ENCODE results near the gene POFUT2.

POFUT2 gene

DNA sequence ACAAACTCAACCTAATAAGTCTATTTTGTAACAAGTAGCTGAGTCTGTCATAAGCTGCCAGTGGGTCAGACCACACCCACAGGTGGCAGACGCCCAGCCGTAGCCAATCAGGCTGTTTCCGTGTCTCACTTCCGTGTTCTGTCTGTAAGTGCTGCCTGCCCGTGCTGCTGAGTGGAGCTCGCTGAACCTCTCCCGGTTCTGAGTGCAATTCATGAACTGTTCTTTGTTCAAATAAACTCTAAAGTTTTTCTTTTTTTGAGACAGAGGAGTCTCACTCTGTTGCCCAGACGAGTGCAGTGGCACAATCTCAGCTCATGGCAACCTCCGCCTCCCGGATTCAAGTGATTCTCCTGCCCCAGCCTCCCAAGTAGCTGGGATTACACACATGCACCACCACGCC, 25.1 kb downstream of the POFUT2 start:
- no peaks in the 10 kb centered on the region for H3K27me3 ChIP-seq (ENCODE audit: insufficient read depth, low read length, poor library complexity)
- no peak overlapping the region for H3K4me2 ChIP-seq (ENCODE audit: low read length)
- H3K4me3 ChIP-seq (ENCODE audit: low read length), result no peak overlapping the region
- H3K4ac ChIP-seq (ENCODE audit: low read depth, low read length), result no peak overlapping the region
- H2BK5ac ChIP-seq (ENCODE audit: low read length), result no peak overlapping the region
- H3K36me3 ChIP-seq (ENCODE audit: control insufficient read depth, insufficient read depth, low read length), result peaks cover 9% of the 10 kb centered on the region
- no peaks in the 10 kb centered on the region for H3K79me1 ChIP-seq (ENCODE audit: low read length)
- WGBS (ENCODE audit: extremely low coverage, insufficient coverage, low lambda C conversion rate), result no CpG with 5 or more reads among the region's 11 CpGs
- H2AK5ac ChIP-seq (ENCODE audit: low read length), result no peak overlapping the region
- H4K8ac ChIP-seq (ENCODE audit: low read depth, low read length), result no peak overlapping the region
- H3K9ac ChIP-seq (ENCODE audit: low read length), result no peak overlapping the region
- H2BK120ac ChIP-seq (ENCODE audit: low read depth, low read length), result no peak overlapping the region
- H3K56ac ChIP-seq (ENCODE audit: low read length), result no peak overlapping the region
- H3K23ac ChIP-seq (ENCODE audit: low read length), result no peak overlapping the region
- H3K79me2 ChIP-seq (ENCODE audit: control insufficient read depth, insufficient read depth, low read length), result no peaks in the 10 kb centered on the region
- no peak overlapping the region for H4K5ac ChIP-seq (ENCODE audit: low read length)
- no peak overlapping the region for H2BK15ac ChIP-seq (replicated peaks; ENCODE audit: low read depth)
- DNase-seq, result no peak
- H3K4me1 ChIP-seq (ENCODE audit: control insufficient read depth, low read depth, low read length), result no peaks in the 10 kb centered on the region
- H3K18ac ChIP-seq (ENCODE audit: low read length), result no peak overlapping the region
- H3K27ac ChIP-seq (ENCODE audit: low read depth, low read length), result no peak overlapping the region

DNA sequence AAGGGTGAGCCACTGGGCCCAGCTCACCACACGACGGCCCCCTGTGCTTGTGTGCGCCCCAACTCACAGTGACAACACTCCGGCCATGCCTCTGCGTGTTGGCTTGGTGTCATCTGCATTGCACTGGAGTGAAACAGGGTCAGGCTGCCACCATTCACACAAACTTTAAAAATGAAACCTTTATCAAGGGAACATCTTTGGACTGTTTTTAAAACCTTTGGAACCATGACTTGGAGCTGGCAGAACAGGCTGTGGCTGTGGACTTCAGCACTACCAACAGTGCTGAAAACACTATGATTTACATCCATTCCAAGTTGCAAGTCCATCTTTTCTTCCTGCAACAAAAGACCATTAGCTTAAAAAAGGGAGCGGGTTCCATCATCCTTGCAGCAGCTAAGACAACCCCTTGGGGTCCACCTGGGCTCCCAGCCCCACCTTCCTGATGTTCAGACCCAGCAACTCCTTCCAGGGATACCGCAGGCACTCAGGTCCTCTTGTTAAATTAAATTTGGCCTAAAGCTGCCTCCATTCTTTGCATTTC, 25.6 kb downstream of the POFUT2 start:
- no peak overlapping the region for H3K27ac ChIP-seq (ENCODE audit: low read depth, low read length)
- H4K5ac ChIP-seq (ENCODE audit: low read length), result no peak overlapping the region
- H2BK120ac ChIP-seq (ENCODE audit: low read depth, low read length), result no peak overlapping the region
- no peaks in the 10 kb centered on the region for H3K79me1 ChIP-seq (ENCODE audit: low read length)
- no peak overlapping the region for H3K56ac ChIP-seq (ENCODE audit: low read length)
- no peak overlapping the region for H2AK5ac ChIP-seq (ENCODE audit: low read length)
- H2BK5ac ChIP-seq (ENCODE audit: low read length), result no peak overlapping the region
- WGBS (ENCODE audit: extremely low coverage, insufficient coverage, low lambda C conversion rate), result no CpG with 5 or more reads among the region's 7 CpGs
- H4K8ac ChIP-seq (ENCODE audit: low read depth, low read length), result no peak overlapping the region
- no peak overlapping the region for H3K4me3 ChIP-seq (ENCODE audit: low read length)
- H3K36me3 ChIP-seq (ENCODE audit: control insufficient read depth, insufficient read depth, low read length), result peaks cover 9% of the 10 kb centered on the region
- no peaks in the 10 kb centered on the region for H3K27me3 ChIP-seq (ENCODE audit: insufficient read depth, low read length, poor library complexity)
- H3K18ac ChIP-seq (ENCODE audit: low read length), result no peak overlapping the region
- no peak overlapping the region for H3K9ac ChIP-seq (ENCODE audit: low read length)
- no peaks in the 10 kb centered on the region for H3K79me2 ChIP-seq (ENCODE audit: control insufficient read depth, insufficient read depth, low read length)
- no peak overlapping the region for H2BK15ac ChIP-seq (replicated peaks; ENCODE audit: low read depth)
- H3K4me1 ChIP-seq (ENCODE audit: control insufficient read depth, low read depth, low read length), result no peaks in the 10 kb centered on the region
- H3K4ac ChIP-seq (ENCODE audit: low read depth, low read length), result no peak overlapping the region
- H3K4me2 ChIP-seq (ENCODE audit: low read length), result no peak overlapping the region
- DNase-seq, result no peak
- H3K23ac ChIP-seq (ENCODE audit: low read length), result no peak overlapping the region

DNA sequence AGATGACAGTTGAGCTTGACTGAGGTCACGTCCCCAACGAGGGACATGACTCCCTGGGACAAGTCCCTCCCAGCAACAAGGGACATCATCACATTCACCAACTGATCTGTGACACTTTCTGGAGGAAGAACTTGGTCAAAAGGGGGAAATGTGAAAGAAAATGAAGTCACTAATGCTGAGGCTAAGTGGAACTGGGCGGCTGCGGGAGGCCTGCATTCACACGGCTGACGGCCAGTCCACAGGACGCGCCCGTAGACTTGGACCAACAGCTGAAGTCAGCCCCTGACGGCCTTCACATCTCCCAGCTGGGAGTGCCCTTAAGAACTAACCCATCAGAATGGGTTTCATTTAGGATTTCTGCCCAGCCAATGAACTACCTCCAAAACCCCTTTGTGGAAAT, 26.6 kb downstream of the POFUT2 start:
- H3K4me3 ChIP-seq (ENCODE audit: low read length), result no peak overlapping the region
- H2BK120ac ChIP-seq (ENCODE audit: low read depth, low read length), result no peak overlapping the region
- H3K18ac ChIP-seq (ENCODE audit: low read length), result no peak overlapping the region
- no CpG with 5 or more reads among the region's 10 CpGs for WGBS (ENCODE audit: extremely low coverage, insufficient coverage, low lambda C conversion rate)
- no peak overlapping the region for H3K56ac ChIP-seq (ENCODE audit: low read length)
- DNase-seq, result no peak
- no peak overlapping the region for H4K5ac ChIP-seq (ENCODE audit: low read length)
- no peaks in the 10 kb centered on the region for H3K79me1 ChIP-seq (ENCODE audit: low read length)
- H3K4ac ChIP-seq (ENCODE audit: low read depth, low read length), result no peak overlapping the region
- H3K36me3 ChIP-seq (ENCODE audit: control insufficient read depth, insufficient read depth, low read length), result peaks cover 6% of the 10 kb centered on the region
- H4K8ac ChIP-seq (ENCODE audit: low read depth, low read length), result no peak overlapping the region
- no peak overlapping the region for H3K9ac ChIP-seq (ENCODE audit: low read length)
- H3K27me3 ChIP-seq (ENCODE audit: insufficient read depth, low read length, poor library complexity), result no peaks in the 10 kb centered on the region
- no peak overlapping the region for H2AK5ac ChIP-seq (ENCODE audit: low read length)
- no peaks in the 10 kb centered on the region for H3K79me2 ChIP-seq (ENCODE audit: control insufficient read depth, insufficient read depth, low read length)
- no peak overlapping the region for H3K27ac ChIP-seq (ENCODE audit: low read depth, low read length)
- H3K4me2 ChIP-seq (ENCODE audit: low read length), result no peak overlapping the region
- no peak overlapping the region for H2BK15ac ChIP-seq (replicated peaks; ENCODE audit: low read depth)
- H3K4me1 ChIP-seq (ENCODE audit: control insufficient read depth, low read depth, low read length), result no peaks in the 10 kb centered on the region
- no peak overlapping the region for H2BK5ac ChIP-seq (ENCODE audit: low read length)
- no peak overlapping the region for H3K23ac ChIP-seq (ENCODE audit: low read length)

DNA sequence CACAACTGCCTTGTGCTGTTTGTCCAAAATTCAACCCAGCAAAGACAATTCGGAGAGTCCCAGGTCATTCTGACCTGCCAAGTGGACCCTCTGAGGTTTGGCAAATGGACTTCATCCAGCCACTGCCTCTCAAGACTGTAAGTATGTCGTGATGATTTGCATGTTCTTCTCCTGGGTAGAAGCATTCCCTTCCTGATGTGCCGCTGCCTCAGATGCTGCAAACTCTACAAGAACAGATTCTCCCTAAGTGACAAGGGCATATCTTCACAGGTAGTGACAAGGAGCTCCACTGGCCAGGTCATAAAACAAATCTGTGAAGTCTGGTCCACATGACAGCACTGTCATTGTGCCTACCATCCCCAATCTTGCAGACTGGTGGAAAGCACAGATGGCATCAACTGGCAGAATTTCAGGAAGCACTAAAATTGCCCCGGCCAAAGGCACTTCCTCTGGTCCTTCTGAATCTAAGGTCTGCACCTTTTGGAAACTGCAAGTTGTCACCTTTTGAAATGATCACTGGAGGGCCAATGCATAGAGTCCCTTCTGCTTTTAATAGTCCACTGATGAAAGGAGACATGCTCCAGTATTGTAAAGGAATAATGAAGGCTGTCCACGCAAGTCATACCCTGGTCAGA, 27.4 kb downstream of the POFUT2 start:
- Histone ChIP-seq H3K4ac (ENCODE audit: low read depth, low read length) (no peak overlapping the region), H4K8ac (ENCODE audit: low read depth, low read length) (no peak overlapping the region), H3K27ac (ENCODE audit: low read depth, low read length) (no peak overlapping the region), H3K9ac (ENCODE audit: low read length) (no peak overlapping the region), H2BK5ac (ENCODE audit: low read length) (no peak overlapping the region), H2AK5ac (ENCODE audit: low read length) (no peak overlapping the region), H2BK15ac (replicated peaks; ENCODE audit: low read depth) (no peak overlapping the region), H3K23ac (ENCODE audit: low read length) (no peak overlapping the region), H3K36me3 (ENCODE audit: control insufficient read depth, insufficient read depth, low read length) (peaks cover 6% of the 10 kb centered on the region), H3K56ac (ENCODE audit: low read length) (no peak overlapping the region), H3K4me1 (ENCODE audit: control insufficient read depth, low read depth, low read length) (no peaks in the 10 kb centered on the region), H3K79me1 (ENCODE audit: low read length) (no peaks in the 10 kb centered on the region), H4K5ac (ENCODE audit: low read length) (no peak overlapping the region), H3K27me3 (ENCODE audit: insufficient read depth, low read length, poor library complexity) (no peaks in the 10 kb centered on the region), H2BK120ac (ENCODE audit: low read depth, low read length) (no peak overlapping the region), H3K79me2 (ENCODE audit: control insufficient read depth, insufficient read depth, low read length) (no peaks in the 10 kb centered on the region), H3K4me2 (ENCODE audit: low read length) (no peak overlapping the region), H3K4me3 (ENCODE audit: low read length) (no peak overlapping the region), H3K18ac (ENCODE audit: low read length) (no peak overlapping the region)
- DNase-seq, result no peak
- no CpG with 5 or more reads among the region's 5 CpGs for WGBS (ENCODE audit: extremely low coverage, insufficient coverage, low lambda C conversion rate)

DNA sequence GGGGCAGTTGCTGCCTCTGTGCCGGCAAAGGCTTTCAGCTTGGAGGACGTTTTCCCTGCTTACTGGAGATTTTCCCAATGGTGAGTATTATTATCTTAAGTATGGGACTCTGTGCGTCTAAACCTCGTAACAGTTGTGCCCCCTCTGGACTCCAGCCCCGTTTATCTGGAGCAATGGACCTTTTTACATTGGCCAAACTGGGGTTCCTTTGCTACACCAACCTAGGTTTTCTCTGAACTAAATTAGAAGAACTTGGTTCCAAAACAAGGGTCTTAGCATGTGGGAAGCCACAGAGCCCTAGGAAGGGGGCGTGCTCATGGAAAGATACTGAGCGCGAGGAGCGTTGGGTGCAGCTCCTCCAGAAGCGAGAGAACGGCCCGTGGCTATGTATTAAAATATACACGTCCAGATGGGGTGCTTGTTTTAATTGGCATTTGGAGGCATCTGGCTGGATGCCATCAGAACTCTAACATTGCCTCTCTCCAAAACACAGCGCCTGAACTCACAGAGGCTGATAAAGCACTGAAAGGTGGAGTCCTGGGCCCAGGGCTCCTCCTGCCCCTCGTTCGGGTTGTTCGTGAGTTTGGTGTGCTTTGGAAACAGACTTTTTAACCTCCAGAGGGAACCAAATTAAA, 28.4 kb downstream of the POFUT2 start:
- H3K4ac ChIP-seq (ENCODE audit: low read depth, low read length), result no peak overlapping the region
- DNase-seq, result no peak
- no CpG with 5 or more reads among the region's 17 CpGs for WGBS (ENCODE audit: extremely low coverage, insufficient coverage, low lambda C conversion rate)

More for the DNA sequence above, 28.4 kb downstream of the POFUT2 start:
- Histone ChIP-seq H3K4me1 (ENCODE audit: control insufficient read depth, low read depth, low read length) (no peaks in the 10 kb centered on the region), H2BK120ac (ENCODE audit: low read depth, low read length) (no peak overlapping the region), H3K27me3 (ENCODE audit: insufficient read depth, low read length, poor library complexity) (no peaks in the 10 kb centered on the region), H3K4me2 (ENCODE audit: low read length) (no peak overlapping the region), H3K9ac (ENCODE audit: low read length) (no peak overlapping the region), H2BK15ac (replicated peaks; ENCODE audit: low read depth) (no peak overlapping the region), H3K4me3 (ENCODE audit: low read length) (no peak overlapping the region), H3K27ac (ENCODE audit: low read depth, low read length) (no peak overlapping the region), H2AK5ac (ENCODE audit: low read length) (no peak overlapping the region), H4K5ac (ENCODE audit: low read length) (no peak overlapping the region), H4K8ac (ENCODE audit: low read depth, low read length) (no peak overlapping the region), H3K23ac (ENCODE audit: low read length) (no peak overlapping the region), H3K36me3 (ENCODE audit: control insufficient read depth, insufficient read depth, low read length) (peaks cover 6% of the 10 kb centered on the region), H3K79me1 (ENCODE audit: low read length) (no peaks in the 10 kb centered on the region), H3K18ac (ENCODE audit: low read length) (no peak overlapping the region), H3K79me2 (ENCODE audit: control insufficient read depth, insufficient read depth, low read length) (no peaks in the 10 kb centered on the region), H3K56ac (ENCODE audit: low read length) (no peak overlapping the region), H2BK5ac (ENCODE audit: low read length) (no peak overlapping the region)

All from mesendoderm (in vitro differentiated cells).